Testis (tissue), 2 donors: ENCODE measurements around the gene CCDC85A.

Experiments used
- POLR2A ChIP-seq: fragments of 450-650 bp; IDR thresholded peaks from one replicate; pipeline ENCODE4 v1.6.1; 2017; ENCODE audit warnings: antibody characterized with exemption, mild to moderate bottlenecking, moderate library complexity
- TF ChIP-seq, protein P1 (sequence below), 3 experiments: fragments of 450-650 bp in 2 of 3; fragments of 200-600 bp in 1 of 3; sonication (generic) in 1 of 3; IDR thresholded peaks; one replicate each; pipeline ENCODE4 v1.5.1; 2016 to 2019; ENCODE audit warnings: antibody characterized with exemption in 3 of 3, mild to moderate bottlenecking in 2 of 3, moderate library complexity in 1 of 3

- TF ChIP-seq, protein P1, sequence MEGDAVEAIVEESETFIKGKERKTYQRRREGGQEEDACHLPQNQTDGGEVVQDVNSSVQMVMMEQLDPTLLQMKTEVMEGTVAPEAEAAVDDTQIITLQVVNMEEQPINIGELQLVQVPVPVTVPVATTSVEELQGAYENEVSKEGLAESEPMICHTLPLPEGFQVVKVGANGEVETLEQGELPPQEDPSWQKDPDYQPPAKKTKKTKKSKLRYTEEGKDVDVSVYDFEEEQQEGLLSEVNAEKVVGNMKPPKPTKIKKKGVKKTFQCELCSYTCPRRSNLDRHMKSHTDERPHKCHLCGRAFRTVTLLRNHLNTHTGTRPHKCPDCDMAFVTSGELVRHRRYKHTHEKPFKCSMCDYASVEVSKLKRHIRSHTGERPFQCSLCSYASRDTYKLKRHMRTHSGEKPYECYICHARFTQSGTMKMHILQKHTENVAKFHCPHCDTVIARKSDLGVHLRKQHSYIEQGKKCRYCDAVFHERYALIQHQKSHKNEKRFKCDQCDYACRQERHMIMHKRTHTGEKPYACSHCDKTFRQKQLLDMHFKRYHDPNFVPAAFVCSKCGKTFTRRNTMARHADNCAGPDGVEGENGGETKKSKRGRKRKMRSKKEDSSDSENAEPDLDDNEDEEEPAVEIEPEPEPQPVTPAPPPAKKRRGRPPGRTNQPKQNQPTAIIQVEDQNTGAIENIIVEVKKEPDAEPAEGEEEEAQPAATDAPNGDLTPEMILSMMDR (IDR thresholded peaks at IDR 0.05), result no peak
- TF ChIP-seq POLR2A, result no peak
Measured at GRCh38 chr2:56416500-56417176, 232.8 kb downstream of the CCDC85A start.
